SK-N-SH treated with all-trans-retinoic acid at 6 μM for 48 hours (cell line): ENCODE data around the gene SH3TC2.
A peak's percentile ranks its signal among the peaks of the same experiment; 100 is the strongest.

ENCODE experiments used
- ATAC-seq: fragments of 200-7000 bp; cut with Tn5 transposase; 3 replicates; pipeline ENCODE4 v1.9.1; 2020; ENCODE audit warnings: mild to moderate bottlenecking, moderate library complexity
- ARNTL ChIP-seq: fragments of 450-650 bp; formaldehyde crosslinking; IDR thresholded peaks from 2 replicates; pipeline ENCODE4 v1.5.0; 2020; ENCODE audit warnings: low read depth, mild to moderate bottlenecking, moderate library complexity, borderline replicate concordance
- BACH2 ChIP-seq: fragments of 250-450 bp; sonication (Bioruptor Pico); IDR thresholded peaks from 2 replicates; pipeline ENCODE4 v1.9.0; 2021; ENCODE audit warnings: mild to moderate bottlenecking, borderline replicate concordance
- CREB5 ChIP-seq: fragments of 250-450 bp; sonication (Bioruptor Pico); IDR thresholded peaks from 2 replicates; pipeline ENCODE4 v1.5.1; 2020; ENCODE audit warnings: low read depth, mild to moderate bottlenecking, moderate library complexity
- CSDC2 ChIP-seq: fragments of 250-450 bp; sonication (Bioruptor Pico); IDR thresholded peaks from 2 replicates; pipeline ENCODE4 v1.5.0; 2020; ENCODE audit warnings: mild to moderate bottlenecking, moderate library complexity
- CSRNP3 ChIP-seq: fragments of 250-450 bp; sonication (Bioruptor Pico); IDR thresholded peaks from 2 replicates; pipeline ENCODE4 v1.5.1; 2021; ENCODE audit warnings: mild to moderate bottlenecking, moderate library complexity
- ESRRG ChIP-seq: fragments of 250-450 bp; sonication (Bioruptor Pico); IDR thresholded peaks from 2 replicates; pipeline ENCODE4 v1.6.1; 2021; ENCODE audit warnings: mild to moderate bottlenecking
- GLIS3 ChIP-seq: fragments of 250-450 bp; sonication (Bioruptor Pico); IDR thresholded peaks from 2 replicates; pipeline ENCODE4 v1.5.0; 2020; ENCODE audit warnings: mild to moderate bottlenecking, moderate library complexity
- ISL1 ChIP-seq: fragments of 250-450 bp; sonication (Bioruptor Pico); IDR thresholded peaks from 2 replicates; pipeline ENCODE4 v2.1.2; 2022; ENCODE audit warnings: mild to moderate bottlenecking, moderate library complexity
- OSR1 ChIP-seq: fragments of 250-450 bp; sonication (Bioruptor Pico); IDR thresholded peaks from 2 replicates; pipeline ENCODE4 v1.8.0; 2022; ENCODE audit warnings: moderate library complexity, mild to moderate bottlenecking, inconsistent platforms
- PATZ1 ChIP-seq: fragments of 250-450 bp; sonication (Bioruptor Pico); IDR thresholded peaks from 2 replicates; pipeline ENCODE4 v1.8.0; 2020; ENCODE audit warnings: mild to moderate bottlenecking, moderate library complexity, borderline replicate concordance
- RARB ChIP-seq: fragments of 250-450 bp; sonication (Bioruptor Pico); IDR thresholded peaks from 2 replicates; pipeline ENCODE4 v1.8.0; 2021; ENCODE audit warnings: mild to moderate bottlenecking, moderate library complexity
- SNAI2 ChIP-seq: fragments of 250-450 bp; sonication (Bioruptor Pico); IDR thresholded peaks from 2 replicates; pipeline ENCODE4 v1.5.0; 2020; ENCODE audit warnings: mild to moderate bottlenecking, moderate library complexity
- TCF4 ChIP-seq: fragments of 250-450 bp; sonication (Bioruptor Pico); IDR thresholded peaks from 2 replicates; pipeline ENCODE4 v1.8.0; 2021; ENCODE audit warnings: mild to moderate bottlenecking, moderate library complexity, borderline replicate concordance
- TOX ChIP-seq: fragments of 250-450 bp; sonication (Bioruptor Pico); IDR thresholded peaks from 2 replicates; pipeline ENCODE4 v1.8.0; 2021; ENCODE audit warnings: mild to moderate bottlenecking, moderate library complexity, borderline replicate concordance
- ZFP30 ChIP-seq: fragments of 450-650 bp; formaldehyde crosslinking; IDR thresholded peaks from 2 replicates; pipeline ENCODE4 v1.5.0; 2022; ENCODE audit warnings: mild to moderate bottlenecking, moderate library complexity
- ZNF565 ChIP-seq: fragments of 450-650 bp; formaldehyde crosslinking; conservative IDR thresholded peaks from 2 replicates; pipeline ENCODE4 v1.5.0; 2020; ENCODE audit warnings: low read depth, mild to moderate bottlenecking, moderate library complexity
- ZNF70 ChIP-seq: fragments of 450-650 bp; formaldehyde crosslinking; IDR thresholded peaks from 2 replicates; pipeline ENCODE4 v1.5.0; 2020; ENCODE audit warnings: mild to moderate bottlenecking, moderate library complexity
- ZNF8 ChIP-seq: fragments of 450-650 bp; formaldehyde crosslinking; IDR thresholded peaks from 2 replicates; pipeline ENCODE4 v1.5.0; 2020; ENCODE audit warnings: mild to moderate bottlenecking, moderate library complexity
- TF ChIP-seq, protein P1 (sequence below): fragments of 250-450 bp; sonication (Bioruptor Pico); IDR thresholded peaks from 2 replicates; pipeline ENCODE4 v1.8.0; 2021; ENCODE audit warnings: low read depth, mild to moderate bottlenecking, moderate library complexity, borderline replicate concordance
- TF ChIP-seq, protein P2 (sequence below): fragments of 250-450 bp; sonication (Bioruptor Pico); IDR thresholded peaks from 2 replicates; pipeline ENCODE4 v1.5.0; 2020; ENCODE audit warnings: mild to moderate bottlenecking, moderate library complexity

SH3TC2 gene

GRCh38 chr5:149006426-149006825 lies 56.4 kb downstream of the SH3TC2 start:
- TF ChIP-seq GLIS3 (no peak), PATZ1 (no peak), SNAI2 (no peak), ISL1 (CRISPR knock-in tag) (no peak), TOX (CRISPR knock-in tag) (no peak), TCF4 (CRISPR knock-in tag) (no peak)
- TF ChIP-seq, protein P1, sequence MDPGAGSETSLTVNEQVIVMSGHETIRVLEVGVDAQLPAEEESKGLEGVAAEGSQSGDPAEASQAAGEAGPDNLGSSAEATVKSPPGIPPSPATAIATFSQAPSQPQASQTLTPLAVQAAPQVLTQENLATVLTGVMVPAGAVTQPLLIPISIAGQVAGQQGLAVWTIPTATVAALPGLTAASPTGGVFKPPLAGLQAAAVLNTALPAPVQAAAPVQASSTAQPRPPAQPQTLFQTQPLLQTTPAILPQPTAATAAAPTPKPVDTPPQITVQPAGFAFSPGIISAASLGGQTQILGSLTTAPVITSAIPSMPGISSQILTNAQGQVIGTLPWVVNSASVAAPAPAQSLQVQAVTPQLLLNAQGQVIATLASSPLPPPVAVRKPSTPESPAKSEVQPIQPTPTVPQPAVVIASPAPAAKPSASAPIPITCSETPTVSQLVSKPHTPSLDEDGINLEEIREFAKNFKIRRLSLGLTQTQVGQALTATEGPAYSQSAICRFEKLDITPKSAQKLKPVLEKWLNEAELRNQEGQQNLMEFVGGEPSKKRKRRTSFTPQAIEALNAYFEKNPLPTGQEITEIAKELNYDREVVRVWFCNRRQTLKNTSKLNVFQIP (CRISPR knock-in tag), result no peak
- ATAC-seq, result no peak

DNA sequence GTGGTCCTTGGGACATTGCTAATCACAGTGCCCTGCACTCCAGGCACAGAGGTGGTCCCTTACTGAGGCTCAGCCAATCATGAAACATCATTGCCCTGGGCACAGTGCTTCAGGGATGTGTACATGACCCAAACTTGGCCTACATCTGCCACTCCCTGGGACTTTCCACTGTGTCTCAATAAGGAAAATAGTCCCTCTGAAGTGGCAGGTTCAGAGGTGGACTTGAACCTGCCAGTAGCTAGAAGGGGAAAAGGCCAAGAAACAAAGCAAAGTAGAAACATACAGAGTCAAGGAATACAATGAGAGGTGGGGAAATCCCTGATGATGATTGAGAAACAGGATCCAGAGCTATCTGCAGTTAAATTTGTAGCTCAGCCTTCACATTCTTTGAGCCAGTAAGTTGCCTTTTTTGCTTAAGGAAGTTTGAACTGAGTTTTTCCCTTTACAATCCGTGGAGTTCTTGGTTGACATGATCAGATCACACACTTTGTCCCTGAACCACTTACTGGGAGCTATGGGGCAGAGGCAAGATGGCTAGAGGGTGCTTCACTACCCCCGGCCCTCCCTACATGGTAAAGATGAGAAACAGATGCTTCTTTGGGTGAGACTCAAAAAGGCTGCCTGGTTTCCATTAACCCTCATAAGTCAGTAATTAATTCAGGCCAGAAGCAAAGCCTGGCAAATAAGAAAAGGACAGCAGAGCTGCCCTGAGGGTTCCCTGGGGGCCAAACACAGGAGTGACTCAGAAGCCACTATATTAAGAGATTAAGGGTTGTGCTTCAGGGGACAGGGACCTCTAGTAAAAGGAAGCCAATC lies 57.6 kb downstream of the SH3TC2 start:
- peak; percentile 43 for ATAC-seq
- TF ChIP-seq ISL1 (CRISPR knock-in tag), result peak; percentile 82
- no peak; the same call in 1 of the 2 replicates for TF ChIP-seq ZNF70 (CRISPR knock-in tag)
- peak; percentile 77 for TF ChIP-seq ESRRG (CRISPR knock-in tag)
- peak; percentile 84 for TF ChIP-seq PATZ1
- no peak for TF ChIP-seq CSDC2 (CRISPR knock-in tag)
- TF ChIP-seq OSR1 (CRISPR knock-in tag), result no peak
- TF ChIP-seq ZNF565 (CRISPR knock-in tag), result no peak
- TF ChIP-seq ZNF8, result no peak
- peak; percentile 73; the same call in 1 of the 2 replicates for TF ChIP-seq CSRNP3
- TF ChIP-seq, protein P2, sequence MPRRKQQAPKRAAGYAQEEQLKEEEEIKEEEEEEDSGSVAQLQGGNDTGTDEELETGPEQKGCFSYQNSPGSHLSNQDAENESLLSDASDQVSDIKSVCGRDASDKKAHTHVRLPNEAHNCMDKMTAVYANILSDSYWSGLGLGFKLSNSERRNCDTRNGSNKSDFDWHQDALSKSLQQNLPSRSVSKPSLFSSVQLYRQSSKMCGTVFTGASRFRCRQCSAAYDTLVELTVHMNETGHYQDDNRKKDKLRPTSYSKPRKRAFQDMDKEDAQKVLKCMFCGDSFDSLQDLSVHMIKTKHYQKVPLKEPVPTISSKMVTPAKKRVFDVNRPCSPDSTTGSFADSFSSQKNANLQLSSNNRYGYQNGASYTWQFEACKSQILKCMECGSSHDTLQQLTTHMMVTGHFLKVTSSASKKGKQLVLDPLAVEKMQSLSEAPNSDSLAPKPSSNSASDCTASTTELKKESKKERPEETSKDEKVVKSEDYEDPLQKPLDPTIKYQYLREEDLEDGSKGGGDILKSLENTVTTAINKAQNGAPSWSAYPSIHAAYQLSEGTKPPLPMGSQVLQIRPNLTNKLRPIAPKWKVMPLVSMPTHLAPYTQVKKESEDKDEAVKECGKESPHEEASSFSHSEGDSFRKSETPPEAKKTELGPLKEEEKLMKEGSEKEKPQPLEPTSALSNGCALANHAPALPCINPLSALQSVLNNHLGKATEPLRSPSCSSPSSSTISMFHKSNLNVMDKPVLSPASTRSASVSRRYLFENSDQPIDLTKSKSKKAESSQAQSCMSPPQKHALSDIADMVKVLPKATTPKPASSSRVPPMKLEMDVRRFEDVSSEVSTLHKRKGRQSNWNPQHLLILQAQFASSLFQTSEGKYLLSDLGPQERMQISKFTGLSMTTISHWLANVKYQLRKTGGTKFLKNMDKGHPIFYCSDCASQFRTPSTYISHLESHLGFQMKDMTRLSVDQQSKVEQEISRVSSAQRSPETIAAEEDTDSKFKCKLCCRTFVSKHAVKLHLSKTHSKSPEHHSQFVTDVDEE (CRISPR knock-in tag), result peak; percentile 90
- TF ChIP-seq RARB, result no peak
- TF ChIP-seq CREB5 (CRISPR knock-in tag), result peak; percentile 61; the same call in 1 of the 2 replicates
- TF ChIP-seq SNAI2, result peak; percentile 90; the same call in 1 of the 2 replicates
- TF ChIP-seq TCF4 (CRISPR knock-in tag), result peak; percentile 99
- no peak for TF ChIP-seq ARNTL (CRISPR knock-in tag)
- TF ChIP-seq ZFP30 (CRISPR knock-in tag), result no peak
- no peak for TF ChIP-seq GLIS3
- TF ChIP-seq BACH2 (CRISPR knock-in tag), result no peak
- no peak for TF ChIP-seq TOX (CRISPR knock-in tag)
